ENCODE measurements around the gene INSYN2B. TPM values are rescaled to one million over a fixed set of nuclear protein-coding genes. Genes with fewer than 3 reads are reported as not detected.
A peak's percentile ranks its signal among the peaks of the same experiment; 100 is the strongest.

INSYN2B gene
- polyA plus RNA-seq, 4 donors, result 1.5 to 2.4 (median 2.1) TPM

DNA sequence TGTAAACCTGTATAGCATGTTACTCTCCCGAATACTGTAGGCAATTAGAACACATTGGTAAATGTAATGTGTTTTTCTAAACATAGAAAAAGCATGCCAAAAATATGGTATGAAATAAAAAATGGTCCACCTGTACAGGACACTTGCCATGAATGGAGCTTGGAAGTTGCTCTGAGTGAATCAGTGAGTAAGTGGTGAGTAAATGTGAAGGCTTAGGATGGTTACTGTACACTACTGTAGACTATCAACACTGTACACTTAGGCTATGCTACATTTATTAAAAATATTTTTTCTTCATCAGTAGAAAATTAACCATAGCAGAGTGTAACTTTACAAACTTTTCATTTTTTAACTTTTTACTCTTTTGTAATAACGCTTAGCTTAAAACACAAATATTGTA, 41.9 kb downstream of the INSYN2B start:
- DNase-seq (ENCODE audit: low read depth in 4 of 4, low spot score in 3 of 4), result no peak

GRCh38 chr5:169935762-169936161, 44.5 kb downstream of the INSYN2B start:
- DNase-seq (ENCODE audit: low read depth in 4 of 4, low spot score in 3 of 4), result no peak

DNA sequence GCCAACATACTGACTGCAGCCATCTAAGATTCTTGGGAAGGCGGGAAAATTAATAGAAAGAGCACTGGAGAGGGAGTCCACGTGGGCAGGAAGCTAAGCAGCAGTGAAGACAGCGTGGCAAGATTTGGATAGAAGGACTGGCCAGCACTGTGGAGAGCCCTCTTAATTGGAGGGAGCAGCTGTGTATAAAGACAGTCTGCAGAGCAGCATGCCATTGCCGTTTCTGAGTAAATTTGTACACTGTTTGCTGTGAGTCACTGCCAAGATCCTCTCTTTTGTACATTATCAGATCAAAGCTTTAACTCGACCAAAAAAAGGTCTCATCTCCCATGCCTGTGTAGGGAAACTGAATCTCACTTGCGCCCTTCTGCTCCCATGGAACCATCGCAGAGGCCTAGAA, 45.3 kb downstream of the INSYN2B start:
- DNase-seq (ENCODE audit: low read depth in 4 of 4, low spot score in 3 of 4), result no peak

GRCh38 chr5:169933616-169934015, 46.7 kb downstream of the INSYN2B start:
- peak in 1 of 4 donors; percentile 16 for DNase-seq (ENCODE audit: low read depth in 4 of 4, low spot score in 3 of 4)

DNA sequence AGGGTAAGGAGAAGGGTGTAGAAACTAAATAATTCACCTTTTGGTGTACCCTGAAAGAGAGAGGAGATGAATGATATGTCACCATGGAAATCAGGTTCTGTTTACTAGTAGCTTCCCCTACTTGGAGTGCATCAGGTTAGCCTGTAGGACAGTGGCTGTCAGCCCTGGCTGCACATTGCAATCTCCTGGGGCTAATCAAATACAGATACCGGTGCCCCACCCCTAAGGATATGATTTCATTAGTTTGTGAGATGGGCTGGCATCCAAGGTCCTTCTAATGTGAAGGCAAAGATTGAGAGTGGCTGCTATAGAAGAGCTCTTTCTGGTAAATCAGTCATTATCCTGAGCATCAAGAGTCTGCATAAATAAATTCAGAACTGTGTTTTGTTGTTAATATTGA, 47.2 kb downstream of the INSYN2B start:
- DNase-seq (ENCODE audit: low read depth in 4 of 4, low spot score in 3 of 4), result no peak

DNA sequence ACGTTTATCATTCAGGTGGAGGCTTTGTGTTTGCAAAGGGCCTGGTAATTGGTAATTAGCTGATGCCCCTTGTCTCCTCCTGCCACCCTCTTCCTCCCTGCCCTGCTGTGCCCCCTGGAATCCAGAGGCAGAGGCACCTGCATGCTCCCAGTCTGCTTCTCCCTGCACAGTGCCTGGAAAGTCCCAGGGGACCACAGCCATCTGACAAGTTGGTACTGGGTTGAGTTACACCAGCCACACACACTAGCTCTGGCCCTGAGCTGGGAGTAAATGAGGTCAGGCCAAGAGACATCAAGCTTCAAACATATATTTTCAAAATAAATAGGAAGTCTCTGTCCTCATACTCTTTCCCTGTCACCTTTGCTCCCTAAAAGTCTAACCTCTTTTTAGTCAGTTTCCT, 56.3 kb downstream of the INSYN2B start:
- DNase-seq (ENCODE audit: low read depth in 4 of 4, low spot score in 3 of 4), result no peak

DNA sequence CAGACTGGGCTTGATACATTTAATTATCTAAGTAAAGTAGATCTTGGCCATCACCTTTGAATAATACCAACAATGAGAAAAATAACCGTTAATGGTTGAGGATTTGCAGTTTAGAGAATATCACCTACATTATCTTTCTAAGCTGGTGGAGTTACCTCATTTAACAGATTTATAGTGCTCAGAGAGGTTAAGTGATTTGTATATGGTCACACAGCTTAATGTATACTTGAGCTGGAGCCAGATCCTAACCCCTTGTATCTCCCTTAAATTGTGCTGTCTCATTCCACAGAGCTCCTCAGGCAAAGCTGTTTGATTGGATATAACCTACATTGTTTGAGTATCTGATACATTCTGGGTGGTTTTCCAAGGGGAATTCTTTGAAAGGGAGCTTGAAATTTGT, 57.8 kb downstream of the INSYN2B start:
- DNase-seq (ENCODE audit: low read depth in 4 of 4, low spot score in 3 of 4), result no peak

DNA sequence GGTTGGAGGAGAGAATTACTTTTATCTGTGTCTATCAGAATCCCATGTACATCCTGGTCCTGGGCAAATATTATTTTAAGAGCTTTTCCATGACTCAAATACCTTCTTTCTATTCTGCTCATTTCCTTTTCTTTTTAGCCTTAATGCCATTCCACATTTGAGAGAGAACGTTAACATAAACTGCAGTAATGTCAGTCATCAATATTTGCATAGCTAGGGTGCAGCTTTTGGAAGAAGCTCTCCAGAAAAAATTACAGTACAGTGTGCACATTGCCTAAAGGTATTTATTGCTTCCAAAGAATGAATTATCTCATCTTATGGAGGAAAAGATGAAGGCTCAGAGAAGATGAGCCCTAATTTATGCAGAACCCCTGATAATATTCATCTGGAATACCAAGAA, 58.3 kb downstream of the INSYN2B start:
- DNase-seq (ENCODE audit: low read depth in 4 of 4, low spot score in 3 of 4), result no peak

DNA sequence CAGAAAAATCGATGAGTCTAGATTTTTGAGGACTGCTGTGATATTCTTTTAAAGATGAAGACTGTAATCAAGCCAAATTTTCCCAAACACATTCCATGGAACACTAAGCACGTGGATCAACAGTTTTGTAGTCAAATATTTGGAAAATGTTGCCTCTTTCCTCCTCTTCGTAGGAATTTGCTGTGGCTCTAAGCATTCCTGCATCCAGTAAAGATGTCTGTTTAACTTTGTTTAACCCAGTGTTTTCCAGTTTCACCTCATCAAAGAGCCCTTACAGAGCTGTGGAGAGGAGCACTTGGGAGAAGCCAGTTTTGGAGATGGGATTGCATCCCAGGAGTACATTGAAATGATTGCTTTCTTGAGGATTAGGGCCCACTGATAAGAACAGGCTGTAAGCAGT, 58.9 kb downstream of the INSYN2B start:
- no peak for DNase-seq (ENCODE audit: low read depth in 4 of 4, low spot score in 3 of 4)

DNA sequence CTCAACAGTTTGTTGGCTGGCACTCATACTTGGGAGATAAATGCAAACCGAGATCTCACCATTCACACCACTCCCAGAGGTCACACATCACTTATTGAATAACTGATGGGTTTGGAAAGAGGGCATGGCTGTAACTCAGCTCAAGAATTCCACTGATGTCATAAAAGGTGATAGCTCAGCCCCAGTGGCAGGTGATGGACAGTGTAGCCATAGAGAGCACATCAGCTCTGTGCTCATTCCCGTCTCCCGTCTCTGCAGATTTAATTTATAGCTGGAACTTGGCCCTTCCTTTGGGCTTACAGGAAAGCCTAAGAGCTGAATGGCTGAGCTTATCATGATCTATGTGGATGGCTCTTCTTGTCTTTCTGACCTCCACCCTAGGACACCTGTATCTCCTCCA, 59.8 kb downstream of the INSYN2B start:
- DNase-seq (ENCODE audit: low read depth in 4 of 4, low spot score in 3 of 4), result no peak

- DNase-seq (ENCODE audit: low read depth in 4 of 4, low spot score in 3 of 4), result no peak
These were observed 62.1 kb downstream of the INSYN2B start for GRCh38 chr5:169918228-169918627.

GRCh38 chr5:169917500-169917899, 62.8 kb downstream of the INSYN2B start:
- no peak for DNase-seq (ENCODE audit: low read depth in 4 of 4, low spot score in 3 of 4)

GRCh38 chr5:169914766-169915165, 65.5 kb downstream of the INSYN2B start:
- peak in 1 of 4 donors; percentile 13 for DNase-seq (ENCODE audit: low read depth in 4 of 4, low spot score in 3 of 4)

GRCh38 chr5:169913479-169913878, 66.8 kb downstream of the INSYN2B start:
- DNase-seq (ENCODE audit: low read depth in 4 of 4, low spot score in 3 of 4), result no peak

GRCh38 chr5:169911448-169912212, 68.7 kb downstream of the INSYN2B start:
- DNase-seq (ENCODE audit: low read depth in 4 of 4, low spot score in 3 of 4), result no peak

DNA sequence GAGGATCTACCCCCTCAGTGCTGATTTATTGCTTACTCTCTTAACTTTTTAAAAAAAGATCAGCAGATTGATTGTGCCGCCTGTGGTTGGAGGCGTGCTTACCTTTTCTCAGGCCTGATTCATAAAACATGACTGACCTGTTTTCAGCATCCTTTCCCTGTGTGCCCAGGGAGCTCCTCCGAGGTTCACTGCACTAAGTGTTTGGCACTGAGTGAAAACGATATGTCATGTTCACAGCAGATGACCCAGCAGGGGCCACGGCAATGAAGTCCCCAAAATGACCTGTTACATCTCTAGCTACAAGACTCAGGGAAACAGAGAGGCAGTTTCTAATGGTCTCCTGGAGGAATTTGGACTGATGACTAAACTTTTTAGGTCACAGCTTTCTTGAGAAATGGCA, 69.9 kb downstream of the INSYN2B start:
- no peak for DNase-seq (ENCODE audit: low read depth in 4 of 4, low spot score in 3 of 4)

DNA sequence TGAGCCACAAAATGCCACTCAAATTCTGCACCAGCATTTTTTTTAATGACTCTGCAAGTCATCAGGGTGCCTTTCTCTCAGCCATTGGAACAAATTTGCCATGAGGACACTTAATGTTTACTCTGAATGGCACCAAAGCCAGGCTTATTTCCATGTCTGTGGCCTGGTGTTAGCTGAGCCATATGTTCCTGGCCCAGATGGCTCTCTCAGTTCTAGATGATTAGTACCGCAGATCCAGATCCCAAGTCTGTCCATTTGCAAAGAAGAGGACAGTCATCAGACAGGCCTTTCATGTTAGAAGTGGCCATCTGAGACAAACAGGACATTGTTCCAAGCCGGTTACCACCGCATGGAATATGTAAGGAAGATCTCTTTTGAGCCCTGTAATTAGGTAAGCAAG, 70.3 kb downstream of the INSYN2B start:
- DNase-seq (ENCODE audit: low read depth in 4 of 4, low spot score in 3 of 4), result no peak

- no peak for DNase-seq (ENCODE audit: low read depth in 4 of 4, low spot score in 3 of 4)
These were observed 71.4 kb downstream of the INSYN2B start for GRCh38 chr5:169908864-169909263.

GRCh38 chr5:169906745-169907649, 73.3 kb downstream of the INSYN2B start:
- no peak for DNase-seq (ENCODE audit: low read depth in 4 of 4, low spot score in 3 of 4)

GRCh38 chr5:169905017-169905416, 75.3 kb downstream of the INSYN2B start:
- DNase-seq (ENCODE audit: low read depth in 4 of 4, low spot score in 3 of 4), result no peak

DNA sequence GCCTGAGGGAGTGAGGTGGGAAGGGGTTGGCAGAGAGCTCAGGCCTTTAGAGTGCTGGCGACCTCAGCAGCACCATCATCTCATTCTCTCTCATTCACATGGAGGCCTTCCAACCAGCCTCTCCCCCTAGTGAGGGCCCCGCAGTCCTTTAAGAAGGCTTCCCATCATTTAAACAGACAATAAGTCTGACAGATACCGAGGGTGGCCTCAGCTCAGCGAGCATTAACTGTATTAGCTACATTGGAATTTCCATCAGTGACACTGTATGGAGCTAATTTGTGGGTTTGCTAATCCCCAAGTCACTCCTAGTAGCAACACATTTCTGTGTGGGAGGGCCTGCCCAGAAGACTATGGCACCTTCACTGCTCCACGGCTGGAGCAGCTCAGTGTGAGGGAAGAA, 75.8 kb downstream of the INSYN2B start:
- DNase-seq (ENCODE audit: low read depth in 4 of 4, low spot score in 3 of 4), result no peak

DNA sequence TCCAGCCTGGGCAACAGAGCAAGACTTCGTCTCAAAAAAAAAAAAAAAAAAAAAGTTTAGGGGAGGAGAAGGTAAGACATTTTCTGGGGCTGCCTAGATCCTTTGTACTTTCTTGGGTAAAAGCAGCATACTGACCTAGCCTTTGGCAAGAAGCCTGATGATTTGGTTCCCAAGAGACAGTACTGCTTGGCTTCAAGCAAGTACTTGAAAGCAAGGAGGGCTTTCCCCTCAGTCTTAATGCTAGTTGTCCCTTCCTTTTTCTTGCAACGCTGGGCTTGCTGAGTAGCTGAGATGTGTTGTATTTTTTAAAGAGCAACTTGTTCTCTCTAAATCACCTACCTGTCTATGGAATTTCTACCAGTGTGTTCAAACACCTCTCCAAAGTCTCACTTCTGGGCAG, 76.2 kb downstream of the INSYN2B start:
- no peak for DNase-seq (ENCODE audit: low read depth in 4 of 4, low spot score in 3 of 4)
